ENCODE measurements around the gene PARP2.
"Not testable (repeated sequence)": the region's sequence is repeated elsewhere in the genome, so short reads cannot be mapped to it uniquely, and the experiment has no call there.

Gene PARP2

DNA sequence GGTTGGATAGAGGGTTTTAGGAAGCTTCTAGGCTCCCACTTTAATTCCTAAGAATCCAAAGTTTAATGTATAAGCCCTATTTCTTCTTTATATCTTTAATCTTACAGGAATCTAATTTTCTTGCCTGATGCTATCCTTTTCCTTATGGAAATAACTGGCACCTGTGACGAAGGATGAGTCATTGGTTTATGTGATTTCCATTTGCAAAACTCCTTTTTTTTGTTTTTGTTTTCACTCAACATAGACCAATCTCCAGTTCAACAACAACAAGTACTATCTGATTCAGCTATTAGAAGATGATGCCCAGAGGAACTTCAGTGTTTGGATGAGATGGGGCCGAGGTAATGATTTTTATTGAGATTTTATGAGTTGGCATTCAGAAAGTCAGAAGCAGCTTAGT lies 6.8 kb downstream of the PARP2 start:
- no peak for DNase-seq

DNA sequence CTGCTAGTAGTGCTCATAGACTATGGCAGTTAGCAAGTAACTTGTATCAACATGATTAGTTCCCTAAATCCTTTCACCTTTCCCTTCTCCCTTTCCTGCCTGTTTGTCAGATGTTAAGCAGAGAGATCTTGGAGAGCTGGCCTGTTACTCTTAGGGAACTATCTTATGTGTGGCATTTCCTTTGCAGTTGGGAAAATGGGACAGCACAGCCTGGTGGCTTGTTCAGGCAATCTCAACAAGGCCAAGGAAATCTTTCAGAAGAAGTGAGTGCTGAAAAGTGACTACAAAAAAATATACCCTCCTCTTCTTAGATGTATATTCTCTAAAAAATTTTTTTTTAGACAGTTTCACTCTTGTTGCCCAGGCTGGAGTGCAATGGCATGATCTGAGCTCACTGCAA lies 7.4 kb downstream of the PARP2 start:
- DNase-seq: no peak

DNA sequence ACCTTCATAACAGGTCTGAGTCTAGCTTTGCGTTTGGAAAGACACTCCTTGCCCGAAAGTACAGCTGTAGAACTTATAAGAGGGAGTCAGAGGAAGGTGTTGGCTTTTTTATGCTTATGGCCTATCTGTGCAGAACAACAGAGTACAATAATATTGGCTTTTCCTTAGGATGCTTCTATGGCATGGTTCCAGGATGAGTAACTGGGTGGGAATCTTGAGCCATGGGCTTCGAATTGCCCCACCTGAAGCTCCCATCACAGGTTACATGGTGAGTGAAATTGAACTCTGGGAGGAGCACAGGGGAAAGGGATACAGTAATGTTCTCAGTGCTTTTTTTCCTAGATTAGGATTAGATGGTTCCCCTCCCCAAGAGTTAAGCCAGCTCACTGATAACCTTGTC lies 13.0 kb downstream of the PARP2 start:
- no peak for DNase-seq

DNA sequence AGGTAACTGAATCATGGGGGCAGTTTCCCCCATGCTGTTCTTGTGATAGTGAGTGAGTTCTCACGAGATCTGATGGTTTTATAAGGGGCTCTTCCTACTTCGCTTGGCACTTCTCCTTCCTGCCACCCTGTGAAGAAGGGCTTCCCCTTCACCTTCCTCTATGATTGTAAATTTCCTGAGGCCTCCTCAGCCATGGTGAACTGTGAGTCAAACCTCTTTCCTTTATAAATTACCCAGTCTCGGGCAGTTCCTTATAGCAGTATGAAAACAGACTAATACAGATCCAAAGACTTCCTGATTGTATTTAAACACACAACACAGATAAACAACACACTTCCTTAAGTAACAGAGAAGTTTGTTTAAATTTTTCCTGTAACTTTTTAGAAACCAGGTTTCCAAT lies 15.0 kb downstream of the PARP2 start:
- not testable (repeated sequence) for DNase-seq

DNA sequence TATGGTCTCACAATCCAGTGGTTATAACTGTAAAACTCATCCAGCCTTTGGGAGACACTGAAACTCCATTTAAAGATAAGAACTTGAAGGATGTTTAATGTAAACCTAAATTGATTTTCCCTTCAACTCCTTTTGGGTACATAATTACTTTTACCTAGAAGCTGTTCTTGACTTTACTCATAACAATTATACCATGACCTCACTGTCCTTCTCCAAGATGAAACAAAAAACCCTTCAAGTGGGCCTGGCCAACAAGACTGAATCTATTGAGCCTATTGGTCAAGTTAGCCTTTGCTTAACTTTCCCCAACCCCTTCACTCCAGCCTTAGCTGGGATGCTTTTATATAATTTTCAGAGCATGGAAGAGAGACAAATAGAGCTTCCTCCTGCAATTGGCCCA lies 22.5 kb downstream of the PARP2 start:
- no peak for DNase-seq

DNA sequence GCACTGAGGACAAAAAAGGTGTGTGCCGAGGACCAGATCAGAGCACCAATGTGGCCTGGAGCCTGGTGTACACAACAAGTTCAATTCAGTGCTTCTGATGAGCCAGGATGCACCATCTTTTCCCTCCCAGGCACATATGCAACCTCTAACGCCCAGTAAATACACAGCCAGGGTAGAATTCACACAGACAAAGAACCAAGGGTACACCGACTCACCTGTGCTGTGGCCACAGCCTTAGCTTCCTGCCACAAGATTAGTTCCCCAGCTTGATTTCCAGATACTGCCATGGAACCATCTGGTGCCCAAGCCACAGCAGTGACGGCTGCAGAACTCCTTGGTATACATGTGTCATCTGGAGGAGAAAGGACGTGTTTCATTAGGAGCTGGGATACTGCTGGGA lies 29.4 kb downstream of the PARP2 start:
- no peak for DNase-seq

DNA sequence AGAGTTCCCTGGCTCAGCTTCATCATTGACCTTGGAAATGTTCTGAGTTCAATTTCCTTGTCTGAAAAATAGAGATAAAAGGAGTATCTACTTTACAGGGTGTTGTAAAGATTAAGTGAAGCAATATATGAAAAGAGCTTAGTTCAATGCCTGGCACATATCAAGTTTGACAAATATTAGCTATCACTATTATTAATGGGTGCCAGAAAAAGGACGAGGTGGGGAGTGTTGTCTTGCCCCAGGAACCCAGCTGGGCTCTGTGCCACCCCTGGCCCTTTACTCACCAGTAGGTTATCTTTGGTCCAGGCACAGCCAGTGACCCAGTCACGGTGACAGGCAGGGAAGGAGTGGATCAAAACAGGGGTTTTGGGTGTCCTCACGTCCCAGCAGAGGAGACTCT lies 32.0 kb downstream of the PARP2 start:
- DNase-seq: no peak

DNA sequence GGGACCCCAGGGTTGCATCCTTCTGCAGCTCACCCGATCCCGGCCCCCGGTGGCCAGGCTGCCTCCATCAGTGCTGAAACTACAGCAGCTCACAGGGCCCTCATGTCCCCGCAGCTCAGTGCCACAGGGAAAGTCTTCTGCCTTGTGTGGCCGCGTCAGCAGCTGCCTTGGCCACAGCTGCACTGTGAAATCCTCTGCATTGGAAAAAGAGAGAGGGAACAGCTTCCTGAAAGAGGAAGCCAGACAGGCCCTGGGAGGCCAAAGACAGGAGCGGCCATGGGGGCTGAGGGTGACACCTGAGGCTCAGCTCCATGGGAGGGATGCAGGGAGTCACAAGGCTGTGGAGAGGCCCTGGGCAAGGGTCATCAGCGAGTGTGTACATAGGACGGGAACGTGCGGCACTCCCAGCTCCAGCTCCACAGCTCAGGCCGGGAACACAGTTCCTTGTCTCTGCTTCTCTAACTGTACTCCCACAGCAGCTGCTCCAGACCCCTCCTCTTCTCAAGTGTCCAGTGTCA lies 32.7 kb downstream of the PARP2 start:
- DNase-seq: no peak

DNA sequence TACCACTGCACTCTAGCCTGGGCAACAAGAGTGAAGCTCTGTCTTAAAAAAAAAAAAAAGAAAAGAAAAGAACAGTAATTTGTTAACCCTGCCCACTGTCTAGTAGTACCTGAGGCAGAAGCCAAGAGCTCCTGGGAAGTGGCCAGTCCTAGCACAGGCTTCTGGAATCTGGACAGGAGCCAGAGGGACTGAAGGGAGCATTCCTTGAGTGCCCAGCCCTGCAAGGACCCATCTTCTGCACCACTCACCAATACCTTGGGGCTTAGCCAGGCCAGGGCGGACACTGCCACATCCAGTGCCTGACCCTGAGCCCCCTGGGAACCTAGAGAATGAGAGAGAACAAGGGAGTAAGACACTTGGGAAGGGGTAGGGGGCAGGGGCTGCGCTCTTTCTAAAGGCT lies 33.7 kb downstream of the PARP2 start:
- no peak for DNase-seq

DNA sequence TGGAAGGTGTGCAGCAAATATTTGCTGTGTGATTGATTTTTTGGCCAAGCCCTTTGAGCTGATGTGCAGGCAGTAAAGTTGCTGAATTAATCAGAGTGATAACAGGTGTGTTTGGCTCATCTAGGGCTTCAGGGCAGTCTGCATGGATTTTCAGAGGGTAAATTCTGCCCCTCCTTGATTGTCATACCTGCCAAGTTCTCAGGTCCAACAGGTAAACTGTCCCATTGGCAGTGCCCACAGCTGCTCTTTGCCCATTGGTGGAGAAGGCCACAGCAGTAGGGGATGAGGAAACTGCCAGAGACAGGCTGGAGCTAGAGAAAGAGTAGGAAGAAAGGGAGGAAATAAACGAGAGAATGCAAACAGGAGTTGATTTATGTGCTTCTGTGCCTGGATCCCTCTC lies 36.3 kb downstream of the PARP2 start:
- DNase-seq: no peak

DNA sequence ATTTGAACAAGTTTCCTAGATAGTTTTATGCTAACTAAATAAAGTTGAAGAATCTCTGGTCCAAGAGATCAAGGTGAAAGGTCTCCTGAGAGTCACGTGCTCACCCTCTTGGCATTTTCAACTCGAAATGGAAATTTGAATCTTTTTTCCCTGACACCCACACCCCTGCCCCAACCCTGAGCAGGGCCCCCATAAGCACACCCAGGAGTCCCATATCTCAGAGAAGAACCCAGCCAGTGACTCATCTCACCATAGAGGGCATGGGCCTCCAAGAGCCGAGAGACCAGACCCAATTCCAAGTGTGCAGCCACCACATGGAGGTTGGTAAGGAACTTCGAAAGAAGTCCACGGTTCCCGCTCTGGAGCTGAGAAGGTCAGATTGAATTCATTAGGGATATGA lies 37.2 kb downstream of the PARP2 start:
- DNase-seq: no peak

DNA sequence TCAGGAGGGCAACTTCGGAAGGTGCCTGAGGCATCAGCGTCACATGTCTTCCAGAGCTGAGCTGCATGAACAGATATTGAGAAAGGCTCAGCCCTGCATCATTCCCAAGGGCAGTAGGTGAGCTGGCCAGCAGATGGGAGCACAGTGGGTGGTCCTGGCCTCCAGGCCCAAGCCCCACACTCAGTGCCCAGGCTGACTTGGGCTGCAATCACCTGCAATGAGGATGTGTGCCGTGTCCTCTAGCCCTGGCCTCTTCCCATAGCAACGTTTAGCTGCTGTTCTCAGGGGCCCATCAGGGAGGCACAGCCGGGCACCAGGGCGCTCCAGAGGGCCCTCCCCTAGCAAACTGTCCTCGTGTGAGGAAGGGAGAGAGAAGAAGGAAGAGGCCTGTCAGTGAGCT lies 37.9 kb downstream of the PARP2 start:
- DNase-seq: no peak

DNA sequence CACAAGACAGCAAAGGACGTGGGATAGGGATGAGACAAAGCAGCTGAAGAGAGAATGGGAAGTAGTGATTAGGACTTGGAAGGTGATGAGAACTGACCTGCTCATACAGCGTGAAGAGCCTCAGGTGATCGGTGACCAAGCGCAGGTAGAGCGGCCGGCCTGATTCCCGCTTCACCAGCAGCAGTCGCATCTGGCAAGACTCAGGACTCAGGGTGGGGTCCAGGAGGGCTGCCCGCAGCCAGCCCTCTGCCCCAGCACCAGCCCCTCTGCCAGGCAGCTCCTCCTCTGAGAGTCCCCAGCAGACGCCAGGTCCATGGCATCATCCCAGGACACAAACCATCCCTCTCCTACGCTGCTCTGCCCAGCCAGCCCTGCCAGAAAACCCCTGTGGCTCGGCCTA lies 39.1 kb downstream of the PARP2 start:
- no peak for DNase-seq

DNA sequence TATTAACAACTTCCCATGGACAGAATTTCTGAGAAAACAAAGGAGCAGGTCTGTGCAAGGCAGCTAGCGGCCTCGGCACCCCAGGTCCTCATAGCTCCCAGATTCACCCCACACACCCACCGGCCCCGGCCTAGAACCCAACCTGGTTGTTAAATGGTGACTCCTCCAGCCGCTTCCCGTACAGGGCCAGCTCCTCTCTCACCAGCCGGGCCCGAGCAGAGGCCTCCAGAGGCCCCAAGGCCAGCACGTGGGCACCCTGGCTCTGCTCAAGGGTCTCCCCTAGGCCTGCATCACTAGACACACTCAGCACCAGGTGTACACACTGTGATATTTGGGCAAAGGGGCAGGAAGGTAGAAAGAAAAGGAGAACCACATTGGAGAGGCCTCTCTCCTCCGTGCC lies 39.6 kb downstream of the PARP2 start:
- no peak for DNase-seq

DNA sequence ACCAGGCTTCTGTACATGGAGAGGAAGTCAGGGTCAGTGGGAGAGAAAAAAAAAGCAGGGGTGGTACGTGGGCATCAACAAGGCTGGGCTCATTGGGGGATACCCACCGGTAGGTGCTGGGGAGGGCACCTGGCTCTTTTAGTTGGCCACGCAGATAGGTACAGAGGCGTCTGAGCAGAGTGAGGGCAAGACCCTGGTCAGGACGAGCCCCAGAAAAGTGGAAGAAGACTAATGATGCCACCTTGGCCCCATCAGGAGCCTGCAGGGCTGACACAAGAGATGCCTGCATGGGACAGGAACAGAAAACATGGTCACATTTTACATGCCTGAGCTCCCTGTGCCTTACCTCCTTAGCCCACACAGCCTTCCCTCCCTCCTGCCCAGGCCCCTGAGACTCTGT lies 40.2 kb downstream of the PARP2 start:
- no peak for DNase-seq

DNA sequence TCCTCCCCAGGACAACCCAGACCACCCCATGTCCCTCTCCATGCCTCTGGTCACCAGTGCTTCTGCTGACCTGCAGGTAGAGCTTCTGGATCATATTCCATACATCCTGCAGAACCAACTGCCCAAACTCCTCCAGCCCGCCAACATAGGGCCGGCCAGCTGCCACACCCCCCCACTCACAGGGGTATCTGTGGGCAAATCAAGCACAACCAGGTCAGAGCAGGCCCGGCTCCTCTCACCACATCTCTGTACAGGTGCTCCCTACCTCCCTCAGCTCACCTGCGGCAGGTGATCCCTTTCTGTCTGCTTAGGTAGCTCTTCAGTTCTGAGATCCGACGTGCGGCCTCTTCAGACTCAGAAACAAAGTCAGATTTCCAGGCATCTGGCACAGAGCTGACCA lies 40.9 kb downstream of the PARP2 start:
- DNase-seq: no peak

DNA sequence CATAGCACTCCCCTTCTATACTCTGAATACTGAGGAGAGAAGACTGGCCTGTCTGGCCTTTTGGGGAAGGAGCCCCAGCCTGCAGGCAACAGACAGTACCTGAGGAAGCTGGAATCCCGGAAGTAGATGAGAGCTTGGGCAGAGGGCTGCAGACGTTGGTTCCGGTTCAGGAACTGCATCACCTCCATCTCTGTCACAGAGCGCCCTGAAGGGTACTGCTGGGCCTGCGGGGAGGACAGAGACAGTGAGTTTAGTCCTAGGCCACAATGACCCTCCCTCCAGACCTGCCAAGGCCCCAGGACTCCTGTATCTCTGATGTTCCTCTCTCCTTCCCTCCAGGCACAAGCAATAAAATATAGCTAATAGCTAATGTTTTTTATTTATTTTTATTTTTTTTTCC lies 41.5 kb downstream of the PARP2 start:
- DNase-seq: no peak

DNA sequence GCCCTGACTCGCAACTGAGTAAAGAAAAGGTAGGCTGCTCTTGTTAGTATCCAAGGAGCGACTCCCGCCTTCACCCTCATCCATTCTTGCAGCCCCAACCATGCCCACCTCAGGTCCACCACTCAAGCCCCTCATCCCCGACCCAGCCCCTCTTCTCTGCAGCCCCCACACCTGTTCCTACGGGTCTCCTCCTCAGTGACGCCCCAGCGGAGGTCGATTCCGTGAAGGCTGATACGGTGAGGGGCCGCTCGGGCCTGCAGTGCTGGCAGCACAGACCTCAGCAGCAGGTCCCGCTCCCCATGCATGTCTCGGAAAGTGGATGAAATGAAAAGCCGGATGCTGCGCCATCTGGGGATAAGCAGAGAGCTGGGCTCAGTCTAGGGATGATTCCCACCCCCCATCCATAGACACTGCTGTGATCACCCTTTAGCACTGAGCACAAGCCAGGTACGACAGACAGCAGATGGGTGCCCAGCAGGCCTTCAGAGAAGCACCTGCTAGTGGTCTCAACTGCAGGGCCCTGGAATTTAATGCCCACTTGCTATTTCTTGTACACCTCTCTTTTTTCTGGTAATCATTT lies 42.9 kb downstream of the PARP2 start:
- no peak for DNase-seq

DNA sequence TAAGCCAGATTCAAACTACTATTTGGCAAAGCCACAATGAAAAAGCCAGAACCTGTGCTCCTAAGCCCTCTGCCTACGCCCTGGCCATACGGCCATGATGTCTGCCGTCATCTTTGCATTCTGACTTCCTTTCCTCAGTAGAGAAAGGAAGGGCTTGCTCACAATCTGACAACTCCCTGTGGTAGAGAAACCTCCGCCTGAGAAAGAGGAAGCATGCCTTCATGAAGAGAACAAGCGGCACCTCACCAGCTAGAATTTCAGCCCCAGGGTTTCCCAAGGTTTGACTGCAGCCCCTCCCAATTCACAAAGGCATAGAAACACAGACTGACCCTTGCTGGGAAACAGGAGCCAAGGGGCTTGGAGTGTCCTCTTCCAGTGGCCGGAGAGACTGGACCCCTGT lies 44.1 kb downstream of the PARP2 start:
- DNase-seq: no peak

DNA sequence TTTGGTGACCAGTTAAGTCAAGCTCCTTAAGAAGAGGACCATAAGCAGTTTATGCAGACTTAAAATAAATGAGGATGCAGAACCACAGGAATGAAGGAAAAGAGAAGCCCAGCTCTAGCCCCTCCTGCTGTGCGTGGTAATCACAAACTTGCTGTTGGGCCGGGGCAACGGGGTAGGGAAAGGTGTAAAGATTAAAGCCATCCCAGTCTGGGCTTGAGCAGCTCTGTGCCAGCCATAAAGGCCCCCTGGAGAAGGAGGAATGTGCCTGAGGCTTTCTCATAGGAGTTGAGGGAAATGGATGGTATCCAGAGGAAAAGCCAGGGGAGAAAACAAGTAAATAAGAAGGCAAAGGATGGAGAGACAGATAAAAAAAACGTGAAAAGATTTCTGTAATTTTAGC lies 44.7 kb downstream of the PARP2 start:
- no peak for DNase-seq

DNA sequence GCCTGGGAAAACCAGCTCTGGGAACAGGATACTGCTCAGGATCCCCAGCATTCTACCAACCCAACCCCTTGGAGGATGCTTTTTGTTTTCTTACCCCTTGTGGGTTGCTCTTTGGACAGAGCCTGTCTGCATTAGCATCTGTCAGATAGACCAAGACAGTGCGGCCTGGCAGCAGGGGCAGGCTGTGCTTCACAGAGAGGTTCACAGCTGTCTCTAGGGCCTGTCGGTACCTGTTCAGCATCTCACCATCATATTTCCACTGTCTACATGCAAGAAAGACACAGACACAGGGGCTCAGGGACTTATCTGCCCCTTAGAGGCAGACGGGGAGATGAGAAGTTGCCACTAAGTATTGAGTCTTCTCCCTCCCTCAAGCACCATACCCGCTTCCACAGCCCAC lies 48.1 kb downstream of the PARP2 start:
- no peak for DNase-seq

DNA sequence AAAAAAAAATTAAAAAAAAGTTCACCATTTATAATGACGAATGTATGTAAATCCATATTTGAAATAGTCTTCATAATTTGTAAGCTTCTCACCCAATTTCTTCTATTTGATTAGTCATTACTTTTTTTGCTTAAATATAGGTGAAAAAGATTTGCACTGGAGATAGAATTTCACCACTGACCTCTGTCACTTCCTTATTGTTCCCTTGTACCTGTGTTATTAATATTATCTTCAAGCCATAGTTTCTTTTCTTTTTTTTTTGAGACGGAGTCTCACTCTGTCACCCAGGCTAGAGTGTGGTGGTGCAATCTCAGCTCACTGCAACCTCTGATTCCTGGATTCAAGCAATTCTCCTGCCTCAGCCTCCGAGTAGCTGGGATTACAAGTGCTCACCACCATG lies 54.1 kb downstream of the PARP2 start:
- no peak for DNase-seq

DNA sequence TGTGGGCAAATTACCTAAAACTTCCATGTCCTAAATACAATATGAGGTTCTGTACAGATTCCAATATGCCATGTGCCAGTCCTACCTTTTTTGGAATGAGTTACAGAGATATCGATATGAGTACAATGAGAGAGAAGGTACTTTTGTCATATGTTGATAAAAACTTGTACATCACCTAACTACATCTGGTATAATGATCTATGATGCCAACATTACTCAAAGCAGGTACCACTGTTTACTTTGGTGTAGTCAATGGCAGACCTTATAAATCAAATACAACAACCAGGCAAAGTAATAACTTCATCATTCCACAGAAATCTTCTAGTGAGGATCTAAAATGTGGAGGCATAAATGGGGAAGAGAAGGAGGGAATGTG lies 57.1 kb downstream of the PARP2 start:
- no peak for DNase-seq

DNA sequence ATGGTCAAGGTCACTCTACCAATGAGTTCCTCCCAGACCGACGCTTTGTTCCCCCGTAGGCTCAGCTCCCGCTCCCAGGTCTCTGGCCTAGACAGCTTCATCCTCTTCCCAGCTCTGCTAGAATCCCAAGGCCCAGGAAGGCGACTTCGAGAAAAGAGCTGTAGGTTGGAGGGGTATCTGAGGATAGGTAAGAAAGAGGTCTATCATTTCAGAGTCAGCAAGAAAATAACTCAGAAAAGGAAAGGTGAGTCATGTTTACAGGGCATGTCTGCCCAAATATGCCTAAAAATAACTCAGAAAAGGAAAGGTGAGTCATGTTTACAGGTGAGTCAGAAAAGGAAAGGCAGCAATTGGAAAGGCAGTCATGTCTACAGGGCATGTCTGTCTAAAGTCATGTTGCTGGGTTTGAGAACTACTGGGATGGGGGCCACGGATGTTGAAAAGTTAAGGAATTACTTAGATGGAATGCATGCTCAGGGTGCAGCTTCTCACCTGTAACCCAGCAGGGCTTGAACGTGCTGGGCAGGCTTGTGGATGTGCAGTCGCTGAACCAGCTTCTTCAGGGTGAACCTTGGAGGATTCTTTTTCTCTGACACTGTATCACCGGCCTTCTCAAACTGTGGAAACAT lies 57.6 kb downstream of the PARP2 start:
- no peak for DNase-seq

DNA sequence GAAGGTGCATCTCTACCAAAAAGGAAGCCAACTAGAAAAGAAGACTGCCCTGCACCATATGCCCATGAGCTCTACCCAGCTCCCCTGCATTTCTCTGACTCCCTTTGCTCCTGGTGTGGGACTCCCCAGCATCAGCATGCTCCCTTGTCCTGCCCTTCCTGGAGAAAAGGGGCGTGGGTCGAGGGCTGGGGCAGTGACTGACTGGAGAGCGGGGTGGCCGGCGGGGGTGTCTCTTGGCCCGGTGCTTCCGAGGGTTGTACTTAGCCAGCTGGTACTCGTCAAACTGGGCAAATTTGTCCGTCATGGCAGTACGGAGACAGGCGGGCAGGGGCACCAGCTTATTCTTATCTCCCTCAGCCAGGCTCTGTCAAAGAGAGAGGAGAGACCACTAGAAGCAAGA lies 60.1 kb downstream of the PARP2 start:
- DNase-seq: no peak

Data from NCI-H1092 (cell line).